Measurements from ENCODE around the gene NRXN2. TPM values are rescaled to one million over a fixed set of nuclear protein-coding genes. Genes with fewer than 3 reads are reported as not detected.
A peak's percentile ranks its signal among the peaks of the same experiment; 100 is the strongest.

NRXN2 gene
- total RNA-seq, 2 donors from 2014 or later: 0.84 to 1.3 TPM

DNA sequence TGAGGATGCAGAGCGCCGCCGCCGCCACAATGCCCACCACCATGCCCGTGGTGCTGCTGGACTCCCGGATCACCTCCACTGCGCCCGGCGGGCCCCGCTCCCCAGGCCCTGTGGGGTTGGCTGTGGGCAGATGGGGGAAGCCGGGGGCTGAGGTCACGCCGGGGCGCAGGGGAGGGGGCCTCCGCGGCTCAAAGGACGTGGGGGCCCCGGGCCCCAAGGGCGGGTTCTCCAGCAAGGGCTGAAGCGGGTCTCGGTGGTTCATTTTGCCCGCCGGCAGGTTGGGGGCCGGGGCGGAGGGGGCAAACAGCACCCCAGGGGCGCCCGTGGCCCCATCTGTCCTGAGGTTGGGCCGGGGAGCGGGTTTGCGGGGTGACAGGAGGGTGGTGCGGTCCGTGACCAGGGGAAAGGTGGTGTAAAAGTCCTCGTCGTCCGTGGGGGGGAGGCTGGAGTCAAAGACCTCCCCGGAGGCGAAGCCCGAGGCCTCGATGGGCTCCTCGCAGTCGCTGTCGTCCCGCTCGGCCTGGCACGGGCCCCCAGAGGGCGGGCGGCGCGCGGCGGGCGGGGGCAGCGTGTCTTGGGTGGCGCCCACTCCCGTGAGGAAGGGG, 115.5 kb downstream of the NRXN2 start:
- DNase-seq (ENCODE audit: low spot score in 2 of 2) (no peak), ATAC-seq (no peak)
- H3K9me3 Mint-ChIP-seq: no peaks in the 10 kb centered on the region
- H3K27ac Mint-ChIP-seq: no peak overlapping the region
- no peaks in the 10 kb centered on the region for H3K36me3 Mint-ChIP-seq

GRCh38 chr11:64606796-64607380, 116.1 kb downstream of the NRXN2 start:
- DNase-seq (ENCODE audit: low spot score in 2 of 2): no peak
- no peak for ATAC-seq
- H3K9me3 Mint-ChIP-seq: no peaks in the 10 kb centered on the region
- no peaks in the 10 kb centered on the region for H3K36me3 Mint-ChIP-seq
- H3K27ac Mint-ChIP-seq: no peak overlapping the region

- Mint-ChIP-seq H3K9me3 (no peaks in the 10 kb centered on the region), H3K27ac (peak overlapping the region in 1 of 2 donors; percentile 55), H3K36me3 (no peaks in the 10 kb centered on the region)
- no peak for ATAC-seq
- DNase-seq (ENCODE audit: low spot score in 2 of 2): no peak
These were observed 117.1 kb downstream of the NRXN2 start for GRCh38 chr11:64605656-64606585.

- DNase-seq (ENCODE audit: low spot score in 2 of 2) (no peak), ATAC-seq (no peak)
- Mint-ChIP-seq H3K27ac (no peak overlapping the region), H3K9me3 (no peaks in the 10 kb centered on the region), H3K36me3 (no peaks in the 10 kb centered on the region)
These were observed 117.8 kb downstream of the NRXN2 start for GRCh38 chr11:64605244-64605560.

DNA sequence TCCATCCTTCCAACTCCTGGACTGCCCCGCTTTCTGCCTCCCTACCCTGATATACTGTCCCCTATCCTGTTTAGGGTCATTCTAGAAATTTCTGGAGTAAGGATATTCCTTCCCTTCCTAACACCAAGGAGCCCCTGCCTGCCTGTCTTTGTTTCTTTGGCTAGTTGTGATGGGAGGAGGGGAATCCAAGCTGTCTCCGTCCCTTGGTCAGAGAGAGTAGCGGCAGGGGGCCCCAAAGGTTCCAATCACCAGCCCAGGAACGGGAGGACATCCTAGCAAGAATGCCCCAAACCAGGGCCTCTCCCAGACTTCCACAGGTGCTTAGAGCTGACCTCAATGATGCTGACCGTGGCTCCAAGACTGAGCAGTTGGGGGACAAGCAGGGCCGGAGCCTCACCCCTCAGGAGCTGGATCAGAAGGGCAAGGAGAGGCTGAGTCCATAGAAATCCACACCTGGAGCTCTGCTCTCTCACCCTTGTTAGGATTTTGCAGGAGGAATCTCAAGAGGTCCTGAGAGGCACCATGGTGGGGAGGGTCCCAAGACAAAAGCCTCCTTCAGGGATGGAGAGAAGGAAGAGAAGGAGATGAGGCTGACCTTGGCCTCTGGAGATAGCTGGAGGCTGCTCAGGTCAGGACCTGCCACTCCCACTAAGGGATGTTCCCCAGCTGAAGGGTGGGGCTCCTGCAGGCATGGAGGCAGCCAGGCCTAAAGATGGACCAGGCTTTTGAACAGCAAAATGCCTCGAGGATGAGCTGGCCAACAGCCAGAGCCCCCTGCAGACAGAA, 118.3 kb downstream of the NRXN2 start:
- H3K27ac Mint-ChIP-seq: no peak overlapping the region
- no peaks in the 10 kb centered on the region for H3K36me3 Mint-ChIP-seq
- ATAC-seq (no peak), DNase-seq (ENCODE audit: low spot score in 2 of 2) (no peak)
- no peaks in the 10 kb centered on the region for H3K9me3 Mint-ChIP-seq

GRCh38 chr11:64603411-64604110, 119.4 kb downstream of the NRXN2 start:
- Mint-ChIP-seq H3K36me3 (no peaks in the 10 kb centered on the region), H3K27ac (no peak overlapping the region), H3K9me3 (no peaks in the 10 kb centered on the region)
- ATAC-seq (no peak), DNase-seq (ENCODE audit: low spot score in 2 of 2) (no peak)

GRCh38 chr11:64602466-64603070, 120.4 kb downstream of the NRXN2 start:
- no peaks in the 10 kb centered on the region for H3K9me3 Mint-ChIP-seq
- no peaks in the 10 kb centered on the region for H3K36me3 Mint-ChIP-seq
- no peak overlapping the region for H3K27ac Mint-ChIP-seq
- DNase-seq (ENCODE audit: low spot score in 2 of 2): no peak
- ATAC-seq: no peak

GRCh38 chr11:64601605-64602465, 121.2 kb downstream of the NRXN2 start:
- no peaks in the 10 kb centered on the region for H3K36me3 Mint-ChIP-seq
- no peaks in the 10 kb centered on the region for H3K9me3 Mint-ChIP-seq
- no peak for ATAC-seq
- H3K27ac Mint-ChIP-seq: no peak overlapping the region
- DNase-seq (ENCODE audit: low spot score in 2 of 2): no peak

DNA sequence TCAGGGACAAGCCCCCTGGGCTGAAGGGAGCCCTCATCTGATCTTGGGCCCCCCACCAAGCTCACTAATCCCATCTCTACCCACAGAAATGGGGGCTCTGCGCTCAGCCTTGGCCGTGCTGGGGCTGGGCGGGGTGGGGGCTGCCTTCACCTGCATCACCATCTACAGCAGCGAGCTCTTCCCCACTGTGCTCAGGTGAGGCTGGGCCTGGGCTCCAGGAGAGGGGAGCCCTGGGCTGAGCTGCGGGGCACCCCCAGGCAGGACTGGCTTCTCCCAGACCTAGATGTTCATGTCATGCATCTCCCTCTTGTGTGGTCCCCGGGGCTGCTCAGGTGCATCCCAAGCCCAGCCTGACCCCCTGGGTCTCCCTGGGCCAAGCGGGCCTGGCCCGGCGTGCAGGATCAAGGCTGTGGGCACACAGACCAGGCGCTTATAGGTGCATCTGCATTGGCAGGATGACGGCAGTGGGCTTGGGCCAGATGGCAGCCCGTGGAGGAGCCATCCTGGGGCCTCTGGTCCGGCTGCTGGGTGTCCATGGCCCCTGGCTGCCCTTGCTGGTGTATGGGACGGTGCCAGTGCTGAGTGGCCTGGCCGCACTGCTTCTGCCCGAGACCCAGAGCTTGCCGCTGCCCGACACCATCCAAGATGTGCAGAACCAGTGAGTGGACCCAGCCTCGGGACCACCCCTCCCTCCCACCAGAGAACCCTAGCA, 122.6 kb downstream of the NRXN2 start:
- Mint-ChIP-seq H3K9me3 (no peaks in the 10 kb centered on the region), H3K27ac (no peak overlapping the region), H3K36me3 (no peaks in the 10 kb centered on the region)
- DNase-seq (ENCODE audit: low spot score in 2 of 2): no peak
- ATAC-seq: no peak

GRCh38 chr11:64599698-64600211, 123.2 kb downstream of the NRXN2 start:
- ATAC-seq: no peak
- H3K36me3 Mint-ChIP-seq: no peaks in the 10 kb centered on the region
- no peak for DNase-seq (ENCODE audit: low spot score in 2 of 2)
- H3K27ac Mint-ChIP-seq: peak overlapping the region in 1 of 2 donors; percentile 26
- H3K9me3 Mint-ChIP-seq: no peaks in the 10 kb centered on the region

DNA sequence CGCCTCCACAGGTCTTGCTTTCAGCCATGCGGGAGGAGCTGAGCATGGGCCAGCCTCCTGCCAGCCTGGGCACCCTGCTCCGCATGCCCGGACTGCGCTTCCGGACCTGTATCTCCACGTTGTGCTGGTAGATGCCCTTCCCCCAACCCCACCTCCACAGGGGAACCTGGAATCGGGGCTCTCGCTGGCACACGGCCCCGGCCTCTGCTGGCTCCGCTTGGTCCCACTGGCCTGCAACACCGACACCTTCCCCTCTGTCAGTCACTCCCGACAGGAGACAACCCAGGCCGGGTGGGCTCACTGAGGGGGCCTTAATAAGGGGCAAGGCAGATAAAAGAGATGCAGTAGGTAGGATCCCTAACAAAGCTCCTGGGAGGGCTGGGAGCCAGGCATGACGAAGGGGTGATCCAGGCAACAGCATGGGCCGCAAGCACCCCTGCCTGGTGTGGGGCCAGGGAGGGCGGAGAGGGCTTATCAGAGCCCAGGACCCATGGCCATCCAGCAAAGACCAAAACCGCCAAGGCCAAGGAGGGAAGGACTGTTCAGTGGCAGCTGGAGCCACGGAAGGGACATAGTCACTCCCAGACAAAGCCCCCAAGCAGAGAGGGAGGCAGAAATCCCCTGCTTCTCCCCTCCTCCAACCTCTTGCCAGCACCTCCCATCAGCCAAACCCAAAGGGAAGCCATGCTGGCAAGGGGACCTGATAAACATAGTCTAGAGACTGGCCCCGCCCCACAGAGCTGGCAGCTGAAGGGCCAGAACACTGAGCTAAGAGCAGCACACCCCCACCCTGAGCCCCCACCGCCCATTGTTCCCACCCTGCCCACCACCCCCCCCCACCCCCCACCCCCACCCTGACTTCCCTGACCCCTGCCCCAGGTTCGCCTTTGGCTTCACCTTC, 124.0 kb downstream of the NRXN2 start:
- no peaks in the 10 kb centered on the region for H3K9me3 Mint-ChIP-seq
- H3K36me3 Mint-ChIP-seq: no peaks in the 10 kb centered on the region
- no peak for ATAC-seq
- H3K27ac Mint-ChIP-seq: no peak overlapping the region
- DNase-seq (ENCODE audit: low spot score in 2 of 2): no peak

- H3K36me3 Mint-ChIP-seq: no peaks in the 10 kb centered on the region
- no peaks in the 10 kb centered on the region for H3K9me3 Mint-ChIP-seq
- no peak for DNase-seq (ENCODE audit: low spot score in 2 of 2)
- no peak for ATAC-seq
- H3K27ac Mint-ChIP-seq: no peak overlapping the region
These were observed 124.7 kb downstream of the NRXN2 start for GRCh38 chr11:64598106-64598796.

DNA sequence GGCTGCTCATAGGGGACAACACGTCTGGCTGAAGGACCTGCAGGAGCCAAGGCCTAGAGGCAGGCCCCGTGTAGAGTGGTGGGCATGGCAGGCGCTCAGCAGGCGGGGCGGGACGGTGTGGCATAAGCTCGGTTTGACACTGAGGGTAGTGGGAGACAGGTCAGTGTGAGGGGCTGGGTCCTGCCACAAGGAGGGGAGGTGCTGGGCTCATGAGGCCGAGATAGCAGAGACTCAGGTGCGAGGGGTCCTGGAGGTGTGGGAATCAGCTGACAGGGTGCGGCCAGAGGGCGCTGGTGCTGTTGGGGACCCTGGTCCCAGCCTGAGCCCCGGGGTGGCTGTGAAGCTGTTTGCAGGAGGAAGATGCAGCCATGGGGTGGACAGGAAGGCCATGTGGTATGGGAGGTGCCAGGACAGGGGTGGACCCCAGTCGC, 125.3 kb downstream of the NRXN2 start:
- DNase-seq (ENCODE audit: low spot score in 2 of 2): no peak
- ATAC-seq: no peak
- Mint-ChIP-seq H3K27ac (no peak overlapping the region), H3K36me3 (no peaks in the 10 kb centered on the region), H3K9me3 (no peaks in the 10 kb centered on the region)
